WERI-Rb-1 (cell line): ENCODE measurements around the gene WDR73.
A peak's percentile ranks its signal among the peaks of the same experiment; 100 is the strongest.
"Not testable (repeated sequence)": the region's sequence is repeated elsewhere in the genome, so short reads cannot be mapped to it uniquely, and the experiment has no call there.

Experiments
- DNase-seq: peaks from one replicate; pipeline ENCODE4 v3.0.0-alpha.2; 2020
- H3K27ac ChIP-seq: fragments of 250-450 bp; sonication (Bioruptor Pico); 2 replicates; pipeline ENCODE4 v1.5.1; 2020; ENCODE audit warnings: mild to moderate bottlenecking, moderate library complexity
- H3K27me3 ChIP-seq: fragments of 250-450 bp; sonication (Bioruptor Pico); 2 replicates; pipeline ENCODE4 v1.5.1; 2021; ENCODE audit warnings: mild to moderate bottlenecking, low read depth, moderate library complexity; ENCODE audit not compliant: insufficient read depth, severe bottlenecking
- H3K36me3 ChIP-seq: fragments of 250-450 bp; sonication (Bioruptor Pico); 2 replicates; pipeline ENCODE4 v1.5.1; 2020; ENCODE audit warnings: mild to moderate bottlenecking, moderate library complexity
- H3K4me3 ChIP-seq: 2 replicates; pipeline ENCODE4 v1.5.1; 2011; ENCODE audit warnings: low read depth, mild to moderate bottlenecking, control low read depth, low read length
- H3K9me3 ChIP-seq: fragments of 250-450 bp; sonication (Bioruptor Pico); 2 replicates; pipeline ENCODE4 v1.5.1; 2021; ENCODE audit warnings: mild to moderate bottlenecking, moderate library complexity; ENCODE audit not compliant: severe bottlenecking
- TF ChIP-seq, protein P1 (sequence below): IDR thresholded peaks from 2 replicates; pipeline ENCODE4 v1.5.1; 2011; ENCODE audit warnings: low read depth, mild to moderate bottlenecking, control low read depth, inconsistent platforms, low read length

Gene WDR73

DNA sequence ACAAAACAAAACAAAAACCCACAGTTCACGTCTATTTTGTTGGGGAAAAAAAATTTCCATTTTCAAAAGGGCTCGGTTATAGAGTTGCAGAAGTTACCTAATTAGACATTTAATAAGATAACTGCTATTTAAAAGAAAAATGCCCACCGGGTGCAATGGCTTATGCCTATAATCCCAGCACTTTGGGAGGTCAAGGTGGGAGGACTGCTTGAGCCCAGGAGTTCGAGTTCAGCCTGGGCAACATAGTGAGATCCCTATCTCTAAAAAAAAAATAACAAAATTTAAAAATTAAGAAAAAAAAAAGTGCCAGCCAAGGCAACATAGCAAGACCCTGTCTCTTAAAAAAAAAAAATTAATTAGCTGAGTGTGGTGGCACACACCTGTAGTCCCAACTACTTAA, 42.7 kb upstream of the WDR73 start:
- Histone ChIP-seq H3K27ac (no peak overlapping the region), H3K4me3 (no peak overlapping the region), H3K27me3 (no peaks in the 10 kb centered on the region), H3K36me3 (peaks cover under 1% of the 10 kb centered on the region; the same call in 1 of the 2 replicates), H3K9me3 (no peaks in the 10 kb centered on the region)
- no peak for DNase-seq
- TF ChIP-seq, protein P1, sequence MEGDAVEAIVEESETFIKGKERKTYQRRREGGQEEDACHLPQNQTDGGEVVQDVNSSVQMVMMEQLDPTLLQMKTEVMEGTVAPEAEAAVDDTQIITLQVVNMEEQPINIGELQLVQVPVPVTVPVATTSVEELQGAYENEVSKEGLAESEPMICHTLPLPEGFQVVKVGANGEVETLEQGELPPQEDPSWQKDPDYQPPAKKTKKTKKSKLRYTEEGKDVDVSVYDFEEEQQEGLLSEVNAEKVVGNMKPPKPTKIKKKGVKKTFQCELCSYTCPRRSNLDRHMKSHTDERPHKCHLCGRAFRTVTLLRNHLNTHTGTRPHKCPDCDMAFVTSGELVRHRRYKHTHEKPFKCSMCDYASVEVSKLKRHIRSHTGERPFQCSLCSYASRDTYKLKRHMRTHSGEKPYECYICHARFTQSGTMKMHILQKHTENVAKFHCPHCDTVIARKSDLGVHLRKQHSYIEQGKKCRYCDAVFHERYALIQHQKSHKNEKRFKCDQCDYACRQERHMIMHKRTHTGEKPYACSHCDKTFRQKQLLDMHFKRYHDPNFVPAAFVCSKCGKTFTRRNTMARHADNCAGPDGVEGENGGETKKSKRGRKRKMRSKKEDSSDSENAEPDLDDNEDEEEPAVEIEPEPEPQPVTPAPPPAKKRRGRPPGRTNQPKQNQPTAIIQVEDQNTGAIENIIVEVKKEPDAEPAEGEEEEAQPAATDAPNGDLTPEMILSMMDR = no peak

DNA sequence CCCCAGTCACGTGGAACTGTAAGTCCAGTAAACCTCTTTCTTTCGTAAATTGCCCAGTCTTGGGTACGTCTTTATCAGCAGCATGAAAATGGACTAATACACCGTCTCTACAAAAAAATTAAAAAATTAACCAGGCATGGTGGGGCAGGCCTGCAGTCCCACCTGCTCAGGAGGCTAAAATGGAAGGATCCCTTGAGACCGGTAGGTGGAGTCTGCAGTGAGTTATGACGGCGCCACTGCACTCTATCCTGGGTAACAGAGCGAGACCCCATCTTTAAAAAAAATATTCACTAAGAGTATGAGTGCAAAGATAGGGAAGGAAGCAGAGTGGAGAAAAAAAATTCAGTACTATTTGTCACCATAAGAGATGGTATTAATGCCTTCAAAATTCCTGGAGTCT, 36.3 kb upstream of the WDR73 start:
- Histone ChIP-seq H3K27me3 (no peaks in the 10 kb centered on the region), H3K27ac (no peak overlapping the region), H3K4me3 (no peak overlapping the region), H3K36me3 (peaks cover 53% of the 10 kb centered on the region), H3K9me3 (no peaks in the 10 kb centered on the region)
- DNase-seq = no peak
- TF ChIP-seq, protein P1 = no peak

DNA sequence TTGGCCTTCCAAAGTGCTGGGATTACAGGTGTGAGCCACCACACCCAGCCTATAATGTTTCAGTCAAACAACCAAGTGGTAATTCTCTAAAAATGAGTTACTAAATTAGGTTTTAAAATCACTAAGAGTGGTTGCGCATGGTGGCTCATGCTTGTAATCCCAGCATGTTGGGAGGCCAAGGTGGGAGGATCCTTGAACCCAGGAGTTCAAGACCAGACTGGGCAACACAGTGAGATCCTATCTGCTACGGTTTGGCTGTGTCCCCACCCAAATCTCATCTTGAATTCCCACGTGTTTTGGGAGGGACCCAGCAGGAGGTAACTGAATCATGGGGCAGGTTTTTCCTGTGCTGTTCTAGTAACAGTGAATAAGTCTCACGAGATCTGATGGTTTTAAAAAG, 35.8 kb upstream of the WDR73 start:
- no peaks in the 10 kb centered on the region for H3K27me3 ChIP-seq
- no peak overlapping the region for H3K27ac ChIP-seq
- TF ChIP-seq, protein P1 = no peak
- H3K36me3 ChIP-seq = peaks cover 56% of the 10 kb centered on the region
- no peak overlapping the region for H3K4me3 ChIP-seq
- no peaks in the 10 kb centered on the region for H3K9me3 ChIP-seq
- DNase-seq = no peak

DNA sequence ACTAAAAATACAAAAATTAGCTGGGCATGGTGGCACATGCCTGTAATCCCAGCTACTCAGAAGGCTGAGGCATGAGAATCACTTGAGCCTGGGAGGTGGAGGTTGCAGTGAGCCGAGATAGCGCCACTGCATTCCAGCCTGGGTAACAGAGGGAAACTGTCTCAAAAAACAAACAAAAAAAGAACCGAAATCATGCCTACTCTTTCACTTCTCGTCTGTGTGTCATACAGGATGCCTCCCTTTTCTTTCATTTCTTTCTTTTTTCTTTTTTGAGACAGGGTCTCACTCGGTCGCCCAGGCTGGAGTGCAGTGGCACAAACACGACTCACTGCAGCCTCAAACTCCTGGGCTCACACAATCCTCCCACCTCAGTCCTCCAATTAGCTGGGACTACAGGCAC, 32.4 kb upstream of the WDR73 start:
- H3K4me3 ChIP-seq, H3K27me3 ChIP-seq, H3K27ac ChIP-seq, DNase-seq, H3K9me3 ChIP-seq: not testable (repeated sequence)
- H3K36me3 ChIP-seq = peaks cover 85% of the 10 kb centered on the region

DNA sequence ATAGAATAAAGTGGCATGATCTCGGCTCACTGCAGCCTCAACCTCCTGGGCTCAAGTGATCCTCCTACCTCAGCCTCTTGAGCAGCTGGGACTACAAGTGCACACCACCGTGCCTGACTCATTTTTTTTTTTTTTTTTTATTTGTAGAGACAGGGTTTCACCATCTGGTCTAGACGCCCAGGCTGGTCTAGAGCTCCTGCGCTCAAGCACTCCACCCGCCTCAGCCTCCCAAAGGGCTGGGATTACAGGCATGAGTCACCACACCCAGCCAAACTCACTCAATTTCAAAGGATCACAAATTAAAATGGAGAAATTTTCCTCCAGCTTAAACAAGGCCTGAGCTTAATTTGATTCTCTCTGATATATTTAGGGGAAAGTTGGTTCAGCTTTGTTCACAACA, 31.2 kb upstream of the WDR73 start:
- Histone ChIP-seq H3K36me3 (peaks cover 85% of the 10 kb centered on the region), H3K27ac (no peak overlapping the region), H3K27me3 (no peaks in the 10 kb centered on the region), H3K9me3 (no peaks in the 10 kb centered on the region), H3K4me3 (no peak overlapping the region)
- DNase-seq = peak; percentile 26
- TF ChIP-seq, protein P1 = no peak

GRCh38 chr15:84684092-84684491, 30.0 kb upstream of the WDR73 start:
- DNase-seq = no peak
- H3K9me3 ChIP-seq = no peaks in the 10 kb centered on the region
- peaks cover 88% of the 10 kb centered on the region for H3K36me3 ChIP-seq
- H3K27ac ChIP-seq = no peak overlapping the region
- TF ChIP-seq, protein P1 = no peak
- no peak overlapping the region for H3K4me3 ChIP-seq
- H3K27me3 ChIP-seq = no peaks in the 10 kb centered on the region
